HL-60 (cell line): ENCODE results near the gene SH3GL3.

Experiments used
- DNase-seq, 2 experiments: peaks; one replicate each; pipeline ENCODE4 v3.0.0-alpha.2; 2010 to 2020; ENCODE audit warnings: low read depth in 1 of 2, low spot score in 1 of 2
- H3K27ac ChIP-seq: fragments of 250-450 bp; sonication (Bioruptor Pico); replicated peaks from 2 replicates; pipeline ENCODE4 v1.5.1; 2020; ENCODE audit warnings: mild to moderate bottlenecking, moderate library complexity
- H3K27me3 ChIP-seq: fragments of 250-450 bp; sonication (Bioruptor Pico); 2 replicates; pipeline ENCODE4 v1.5.1; 2021; ENCODE audit warnings: mild to moderate bottlenecking, moderate library complexity; ENCODE audit not compliant: insufficient read depth, poor library complexity, severe bottlenecking
- H3K4me3 ChIP-seq: replicated peaks from 2 replicates; pipeline ENCODE4 v1.5.1; 2011; ENCODE audit warnings: mild to moderate bottlenecking, control low read depth, low read length; ENCODE audit not compliant: insufficient read depth
- GABPA ChIP-seq: IDR thresholded peaks from 2 replicates; pipeline ENCODE4 v1.6.1; 2012; ENCODE audit warnings: low read depth
- POLR2AphosphoS5 ChIP-seq: IDR thresholded peaks from 2 replicates; pipeline ENCODE4 v1.6.1; 2012; ENCODE audit warnings: low read depth
- SPI1 ChIP-seq: IDR thresholded peaks from 2 replicates; pipeline ENCODE4 v1.6.1; 2012; ENCODE audit warnings: low read depth, mild to moderate bottlenecking, borderline replicate concordance
- TF ChIP-seq, protein P1 (sequence below): IDR thresholded peaks from one replicate; pipeline ENCODE4 v1.5.1; 2011; ENCODE audit warnings: low read length, control low read depth, inconsistent platforms; ENCODE audit not compliant: insufficient read depth
- TF ChIP-seq, protein P2 (sequence below): IDR thresholded peaks from 2 replicates; pipeline ENCODE4 v1.6.1; 2012; ENCODE audit warnings: low read depth; ENCODE audit not compliant: insufficient replicate concordance

The SH3GL3 gene

DNA sequence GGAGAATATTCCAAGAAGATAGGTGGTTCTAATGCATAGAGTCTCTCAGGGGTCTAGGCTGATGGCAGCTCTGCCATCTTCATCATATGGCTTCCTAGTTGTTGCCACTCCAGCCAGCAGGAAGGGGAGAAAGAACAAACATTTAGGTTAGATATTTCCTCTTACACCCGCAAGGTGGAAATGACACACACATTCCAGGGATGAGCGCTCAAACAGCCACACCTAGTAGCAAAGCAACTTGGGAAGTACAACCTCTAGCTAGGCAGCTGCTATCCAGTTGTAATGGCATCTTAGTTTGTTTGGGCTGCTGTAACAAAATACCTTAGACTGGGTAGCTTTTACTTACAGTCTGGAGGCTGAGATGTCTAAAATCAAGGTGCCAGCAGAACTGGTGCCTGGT lies 154.9 kb downstream of the SH3GL3 start:
- H3K27ac ChIP-seq: no peak overlapping the region
- peaks cover 2% of the 10 kb centered on the region for H3K27me3 ChIP-seq
- no peak for DNase-seq
- no peak overlapping the region for H3K4me3 ChIP-seq
- TF ChIP-seq, protein P1, sequence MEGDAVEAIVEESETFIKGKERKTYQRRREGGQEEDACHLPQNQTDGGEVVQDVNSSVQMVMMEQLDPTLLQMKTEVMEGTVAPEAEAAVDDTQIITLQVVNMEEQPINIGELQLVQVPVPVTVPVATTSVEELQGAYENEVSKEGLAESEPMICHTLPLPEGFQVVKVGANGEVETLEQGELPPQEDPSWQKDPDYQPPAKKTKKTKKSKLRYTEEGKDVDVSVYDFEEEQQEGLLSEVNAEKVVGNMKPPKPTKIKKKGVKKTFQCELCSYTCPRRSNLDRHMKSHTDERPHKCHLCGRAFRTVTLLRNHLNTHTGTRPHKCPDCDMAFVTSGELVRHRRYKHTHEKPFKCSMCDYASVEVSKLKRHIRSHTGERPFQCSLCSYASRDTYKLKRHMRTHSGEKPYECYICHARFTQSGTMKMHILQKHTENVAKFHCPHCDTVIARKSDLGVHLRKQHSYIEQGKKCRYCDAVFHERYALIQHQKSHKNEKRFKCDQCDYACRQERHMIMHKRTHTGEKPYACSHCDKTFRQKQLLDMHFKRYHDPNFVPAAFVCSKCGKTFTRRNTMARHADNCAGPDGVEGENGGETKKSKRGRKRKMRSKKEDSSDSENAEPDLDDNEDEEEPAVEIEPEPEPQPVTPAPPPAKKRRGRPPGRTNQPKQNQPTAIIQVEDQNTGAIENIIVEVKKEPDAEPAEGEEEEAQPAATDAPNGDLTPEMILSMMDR: no peak
- TF ChIP-seq SPI1 (no peak), POLR2AphosphoS5 (no peak), GABPA (no peak)
- TF ChIP-seq, protein P2, sequence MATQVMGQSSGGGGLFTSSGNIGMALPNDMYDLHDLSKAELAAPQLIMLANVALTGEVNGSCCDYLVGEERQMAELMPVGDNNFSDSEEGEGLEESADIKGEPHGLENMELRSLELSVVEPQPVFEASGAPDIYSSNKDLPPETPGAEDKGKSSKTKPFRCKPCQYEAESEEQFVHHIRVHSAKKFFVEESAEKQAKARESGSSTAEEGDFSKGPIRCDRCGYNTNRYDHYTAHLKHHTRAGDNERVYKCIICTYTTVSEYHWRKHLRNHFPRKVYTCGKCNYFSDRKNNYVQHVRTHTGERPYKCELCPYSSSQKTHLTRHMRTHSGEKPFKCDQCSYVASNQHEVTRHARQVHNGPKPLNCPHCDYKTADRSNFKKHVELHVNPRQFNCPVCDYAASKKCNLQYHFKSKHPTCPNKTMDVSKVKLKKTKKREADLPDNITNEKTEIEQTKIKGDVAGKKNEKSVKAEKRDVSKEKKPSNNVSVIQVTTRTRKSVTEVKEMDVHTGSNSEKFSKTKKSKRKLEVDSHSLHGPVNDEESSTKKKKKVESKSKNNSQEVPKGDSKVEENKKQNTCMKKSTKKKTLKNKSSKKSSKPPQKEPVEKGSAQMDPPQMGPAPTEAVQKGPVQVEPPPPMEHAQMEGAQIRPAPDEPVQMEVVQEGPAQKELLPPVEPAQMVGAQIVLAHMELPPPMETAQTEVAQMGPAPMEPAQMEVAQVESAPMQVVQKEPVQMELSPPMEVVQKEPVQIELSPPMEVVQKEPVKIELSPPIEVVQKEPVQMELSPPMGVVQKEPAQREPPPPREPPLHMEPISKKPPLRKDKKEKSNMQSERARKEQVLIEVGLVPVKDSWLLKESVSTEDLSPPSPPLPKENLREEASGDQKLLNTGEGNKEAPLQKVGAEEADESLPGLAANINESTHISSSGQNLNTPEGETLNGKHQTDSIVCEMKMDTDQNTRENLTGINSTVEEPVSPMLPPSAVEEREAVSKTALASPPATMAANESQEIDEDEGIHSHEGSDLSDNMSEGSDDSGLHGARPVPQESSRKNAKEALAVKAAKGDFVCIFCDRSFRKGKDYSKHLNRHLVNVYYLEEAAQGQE: no peak

DNA sequence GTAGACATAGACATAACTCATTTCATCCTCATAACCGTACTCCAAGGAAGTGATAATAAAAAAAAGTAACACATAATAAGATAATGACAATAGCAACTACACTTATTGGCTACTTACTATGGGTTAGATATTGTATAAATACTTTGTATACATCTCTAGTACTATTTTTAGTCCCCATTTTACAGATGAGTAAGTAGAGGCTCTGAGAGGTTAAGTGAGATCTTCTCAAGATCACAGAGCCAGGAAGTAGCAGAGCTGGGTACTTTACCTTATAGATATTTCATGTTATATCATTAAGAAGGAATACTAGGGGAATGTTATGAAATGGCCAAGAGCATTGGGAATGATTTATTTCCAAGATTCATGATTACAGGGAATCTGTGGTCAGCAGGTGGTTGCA lies 157.4 kb downstream of the SH3GL3 start:
- Histone ChIP-seq H3K27ac (no peak overlapping the region), H3K4me3 (no peak overlapping the region), H3K27me3 (peaks cover 2% of the 10 kb centered on the region)
- no peak for DNase-seq
- TF ChIP-seq SPI1 (no peak), GABPA (no peak), POLR2AphosphoS5 (no peak)
- TF ChIP-seq, protein P1: no peak
- TF ChIP-seq, protein P2: no peak

DNA sequence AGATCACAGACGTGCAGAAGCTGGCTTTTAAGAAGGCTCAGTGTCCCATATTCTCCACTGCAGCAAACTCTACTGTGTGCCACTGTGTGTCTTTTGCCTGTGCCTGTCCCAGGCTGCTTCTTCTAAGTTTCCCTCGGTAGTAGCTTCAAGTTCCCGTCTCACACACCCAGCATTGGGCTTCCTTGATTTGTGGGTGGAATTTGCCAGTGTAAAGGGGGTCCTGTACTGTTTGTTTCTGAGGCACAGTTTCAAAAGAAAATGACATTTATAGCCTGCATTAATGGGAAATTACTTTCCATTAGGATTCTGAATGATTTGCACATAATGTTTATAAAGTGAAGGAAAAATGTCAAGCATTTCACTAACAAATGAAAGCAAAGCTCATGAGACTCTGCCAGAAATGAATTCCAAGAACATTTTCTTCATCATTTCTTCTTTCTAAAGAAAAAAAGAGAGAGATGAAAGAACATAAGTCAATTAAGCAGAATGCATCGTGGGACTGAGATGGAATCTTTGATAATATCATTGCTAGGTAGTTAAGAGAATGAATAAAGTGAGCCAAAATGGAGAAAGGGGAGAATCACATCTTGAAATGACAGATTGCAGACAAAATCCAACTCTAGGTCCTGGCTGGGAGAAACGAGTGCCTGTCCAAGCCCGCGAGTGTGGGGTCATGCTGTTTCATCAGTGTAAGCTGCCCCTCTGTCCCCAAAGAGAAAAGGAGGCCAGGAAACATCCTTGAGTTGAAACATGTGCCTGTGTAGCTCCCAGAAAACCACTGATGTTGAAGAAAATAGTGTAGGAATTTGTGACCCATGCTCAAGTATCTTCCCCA lies 158.2 kb downstream of the SH3GL3 start:
- DNase-seq: no peak
- no peak overlapping the region for H3K27ac ChIP-seq
- no peak overlapping the region for H3K4me3 ChIP-seq
- no peak for TF ChIP-seq GABPA
- TF ChIP-seq, protein P2: no peak
- no peak for TF ChIP-seq POLR2AphosphoS5
- TF ChIP-seq, protein P1: no peak
- TF ChIP-seq SPI1: no peak
- H3K27me3 ChIP-seq: peaks cover 2% of the 10 kb centered on the region
